ENCODE results near the gene NOP58. TPM values are rescaled to one million over a fixed set of nuclear protein-coding genes. Genes with fewer than 3 reads are reported as not detected.
"Not testable (repeated sequence)": the region's sequence is repeated elsewhere in the genome, so short reads cannot be mapped to it uniquely, and the experiment has no call there.

The NOP58 gene
- total RNA-seq, 1 experiment from 2014 or later = 48.5 TPM

- TF ChIP-seq CTCF (conservative IDR thresholded peaks at IDR 0.05) = no peak
- TF ChIP-seq EZH2 (IDR thresholded peaks at IDR 0.05; ENCODE audit: low read depth) = no peak
- intact Hi-C loops (cut with micrococcal nuclease; ENCODE audit: unreplicated experiment) = no loop called here
Observed at GRCh38 chr2:202311823-202312388, 46.3 kb downstream of the NOP58 start.

GRCh38 chr2:202314116-202314515 is 48.6 kb downstream of the NOP58 start:
- no peaks in the 10 kb centered on the region for H3K79me2 ChIP-seq (ENCODE audit: low read depth)
- TF ChIP-seq CTCF (conservative IDR thresholded peaks at IDR 0.05) = no peak
- TF ChIP-seq EZH2 (IDR thresholded peaks at IDR 0.05; ENCODE audit: low read depth) = no peak
- H3K9me3 ChIP-seq (ENCODE audit: insufficient read depth, low read depth) = no peaks in the 10 kb centered on the region
- no peaks in the 10 kb centered on the region for H3K4me1 ChIP-seq (replicated peaks; ENCODE audit: insufficient read depth)
- H3K4me3 ChIP-seq = no peak overlapping the region
- no peak for DNase-seq
- no peaks in the 10 kb centered on the region for H3K27me3 ChIP-seq (ENCODE audit: insufficient read depth, low read depth)
- POLR2A ChIA-PET (ENCODE audit: unreplicated experiment) = no interaction called here
- intact Hi-C loops (cut with micrococcal nuclease; ENCODE audit: unreplicated experiment) = no loop called here
- H3K27ac ChIP-seq = no peak overlapping the region
- H4K20me1 ChIP-seq (ENCODE audit: insufficient read depth) = no peaks in the 10 kb centered on the region
- no TSS peak for BruUV-seq (replicated peaks)
- peaks cover 7% of the 10 kb centered on the region; the same call in 1 of the 2 replicates for H3F3A ChIP-seq (ENCODE audit: insufficient read depth, low read depth)
- CTCF ChIA-PET = no interaction called here
- no peaks in the 10 kb centered on the region for H3K36me3 ChIP-seq (ENCODE audit: low read depth)
- no peak overlapping the region for H2AFZ ChIP-seq
- no peak overlapping the region for H3K4me2 ChIP-seq
- H3K9me2 ChIP-seq (ENCODE audit: insufficient read depth) = no peaks in the 10 kb centered on the region

More at GRCh38 chr2:202311823-202312388, 46.3 kb downstream of the NOP58 start:
- DNase-seq = no peak
- H3K79me2 ChIP-seq (ENCODE audit: low read depth) = no peaks in the 10 kb centered on the region
- H2AFZ ChIP-seq = no peak overlapping the region
- peaks cover 7% of the 10 kb centered on the region; the same call in 1 of the 2 replicates for H3F3A ChIP-seq (ENCODE audit: insufficient read depth, low read depth)
- H3K9me2 ChIP-seq (ENCODE audit: insufficient read depth) = no peaks in the 10 kb centered on the region
- H4K20me1 ChIP-seq (ENCODE audit: insufficient read depth) = no peaks in the 10 kb centered on the region
- H3K27me3 ChIP-seq (ENCODE audit: insufficient read depth, low read depth) = no peaks in the 10 kb centered on the region
- no peak overlapping the region for H3K4me3 ChIP-seq
- BruUV-seq (replicated peaks) = no TSS peak
- ChIA-PET POLR2A (ENCODE audit: unreplicated experiment) (no interaction called here), CTCF (no interaction called here)
- no peak overlapping the region for H3K4me2 ChIP-seq
- H3K9me3 ChIP-seq (ENCODE audit: insufficient read depth, low read depth) = no peaks in the 10 kb centered on the region
- no peak overlapping the region for H3K27ac ChIP-seq
- no peaks in the 10 kb centered on the region for H3K36me3 ChIP-seq (ENCODE audit: low read depth)
- no peaks in the 10 kb centered on the region for H3K4me1 ChIP-seq (replicated peaks; ENCODE audit: insufficient read depth)

GRCh38 chr2:202317080-202317857 is 51.7 kb downstream of the NOP58 start:
- Histone ChIP-seq H3K9me3 (ENCODE audit: insufficient read depth, low read depth) (no peaks in the 10 kb centered on the region), H3K9me2 (ENCODE audit: insufficient read depth) (no peaks in the 10 kb centered on the region), H4K20me1 (ENCODE audit: insufficient read depth) (no peaks in the 10 kb centered on the region), H2AFZ (no peak overlapping the region), H3K27ac (no peak overlapping the region), H3K4me2 (no peak overlapping the region), H3K4me3 (no peak overlapping the region), H3K79me2 (ENCODE audit: low read depth) (no peaks in the 10 kb centered on the region), H3F3A (ENCODE audit: insufficient read depth, low read depth) (no peaks in the 10 kb centered on the region; the same call in 1 of the 2 replicates), H3K4me1 (replicated peaks; ENCODE audit: insufficient read depth) (no peaks in the 10 kb centered on the region), H3K36me3 (ENCODE audit: low read depth) (no peaks in the 10 kb centered on the region), H3K27me3 (ENCODE audit: insufficient read depth, low read depth) (no peaks in the 10 kb centered on the region)
- peak in 1 of 2 experiments; percentile 53 for DNase-seq
- BruUV-seq (replicated peaks) = no TSS peak
- CTCF ChIA-PET = no interaction called here
- TF ChIP-seq EZH2 (IDR thresholded peaks at IDR 0.05; ENCODE audit: low read depth) = no peak
- POLR2A ChIA-PET (ENCODE audit: unreplicated experiment) = interaction anchor here (0.5 to 0.6 kb wide), 3 partner anchors 85 to 1078 kb away, joined by 3 to 5 read pairs (median 4); no protein-coding TSS in a partner anchor
- intact Hi-C loops (cut with micrococcal nuclease; ENCODE audit: unreplicated experiment) = loop anchor here (1.0 kb wide), 1 partner anchor 58 kb away; no protein-coding TSS in a partner anchor

- CTCF ChIA-PET; DNase-seq; H3K27ac ChIP-seq; H3K4me1 ChIP-seq (replicated peaks; ENCODE audit: insufficient read depth); H2AFZ ChIP-seq; H3K79me2 ChIP-seq (ENCODE audit: low read depth); intact Hi-C loops (cut with micrococcal nuclease; ENCODE audit: unreplicated experiment); H4K20me1 ChIP-seq (ENCODE audit: insufficient read depth); H3F3A ChIP-seq (ENCODE audit: insufficient read depth, low read depth); H3K9me3 ChIP-seq (ENCODE audit: insufficient read depth, low read depth); H3K4me3 ChIP-seq; H3K9me2 ChIP-seq (ENCODE audit: insufficient read depth); H3K4me2 ChIP-seq; H3K36me3 ChIP-seq (ENCODE audit: low read depth); POLR2A ChIA-PET (ENCODE audit: unreplicated experiment); BruUV-seq (replicated peaks); H3K27me3 ChIP-seq (ENCODE audit: insufficient read depth, low read depth): not testable (repeated sequence)
Observed at GRCh38 chr2:202320362-202320761, 54.8 kb downstream of the NOP58 start.

All from PC-9 (cell line).